ENCODE results near the gene WFDC10A. TPM values are rescaled to one million over a fixed set of nuclear protein-coding genes. Genes with fewer than 3 reads are reported as not detected.
"Not testable (repeated sequence)": the region's sequence is repeated elsewhere in the genome, so short reads cannot be mapped to it uniquely, and the experiment has no call there.

Gene WFDC10A
- total and polyA plus RNA-seq, 2 donors (not counting 1 experiment from before 2014, with no cell fraction given) = not detected

DNA sequence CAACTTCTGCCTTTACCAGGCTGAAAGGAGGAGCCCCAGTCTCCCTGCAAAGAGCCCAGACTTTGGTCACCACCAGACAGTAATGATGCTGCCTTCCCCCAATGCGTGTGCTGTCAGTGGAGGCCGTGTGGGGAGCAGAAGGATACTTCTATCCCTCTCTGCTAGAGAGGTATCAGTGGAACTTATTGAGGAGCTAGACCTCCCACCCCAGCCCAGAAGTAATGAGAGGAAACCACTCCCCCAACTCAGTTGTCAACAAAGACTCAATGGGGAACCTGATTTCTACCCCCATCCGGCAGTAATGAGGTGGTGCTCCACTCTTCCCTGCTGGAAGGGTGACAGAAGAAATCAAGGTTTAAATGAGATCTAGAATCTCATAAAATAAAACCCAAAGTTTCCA is 46.0 kb upstream of the WFDC10A start:
- Mint-ChIP-seq H3K4me1 (no peaks in the 10 kb centered on the region), H3K27me3 (peaks cover 33% of the 10 kb centered on the region), H3K4me3 (no peak overlapping the region), H3K27ac (no peak overlapping the region), H3K9me3 (ENCODE audit: insufficient read depth) (no peaks in the 10 kb centered on the region)
- H3K27ac ChIP-seq (ENCODE audit: low read length in 2 of 2) = no peak overlapping the region
- no peaks in the 10 kb centered on the region for H3K9me3 ChIP-seq (ENCODE audit: control extremely low read depth in 1 of 3, control insufficient read depth in 2 of 3, insufficient read depth in 1 of 3, low read length in 2 of 3)
- POLR2A ChIA-PET = no interaction called here
- no peaks in the 10 kb centered on the region for H4K20me1 ChIP-seq (ENCODE audit: control insufficient read depth, insufficient read depth, low read length, poor library complexity, severe bottlenecking)
- H3K79me2 ChIP-seq (ENCODE audit: control insufficient read depth, insufficient read depth, low read length) = no peaks in the 10 kb centered on the region
- CTCF ChIA-PET = interaction anchor here (1.5 kb wide), 1 partner anchor 187 kb away, joined by 4 read pairs; no protein-coding TSS in a partner anchor
- no peak for ATAC-seq (ENCODE audit: low read depth)
- intact Hi-C loops (cut with micrococcal nuclease) = no loop called here
- TF ChIP-seq, protein P1, sequence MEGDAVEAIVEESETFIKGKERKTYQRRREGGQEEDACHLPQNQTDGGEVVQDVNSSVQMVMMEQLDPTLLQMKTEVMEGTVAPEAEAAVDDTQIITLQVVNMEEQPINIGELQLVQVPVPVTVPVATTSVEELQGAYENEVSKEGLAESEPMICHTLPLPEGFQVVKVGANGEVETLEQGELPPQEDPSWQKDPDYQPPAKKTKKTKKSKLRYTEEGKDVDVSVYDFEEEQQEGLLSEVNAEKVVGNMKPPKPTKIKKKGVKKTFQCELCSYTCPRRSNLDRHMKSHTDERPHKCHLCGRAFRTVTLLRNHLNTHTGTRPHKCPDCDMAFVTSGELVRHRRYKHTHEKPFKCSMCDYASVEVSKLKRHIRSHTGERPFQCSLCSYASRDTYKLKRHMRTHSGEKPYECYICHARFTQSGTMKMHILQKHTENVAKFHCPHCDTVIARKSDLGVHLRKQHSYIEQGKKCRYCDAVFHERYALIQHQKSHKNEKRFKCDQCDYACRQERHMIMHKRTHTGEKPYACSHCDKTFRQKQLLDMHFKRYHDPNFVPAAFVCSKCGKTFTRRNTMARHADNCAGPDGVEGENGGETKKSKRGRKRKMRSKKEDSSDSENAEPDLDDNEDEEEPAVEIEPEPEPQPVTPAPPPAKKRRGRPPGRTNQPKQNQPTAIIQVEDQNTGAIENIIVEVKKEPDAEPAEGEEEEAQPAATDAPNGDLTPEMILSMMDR (IDR thresholded peaks at IDR 0.05) = no peak
- DNase-seq = no peak
- no peak overlapping the region for H3K9ac ChIP-seq (ENCODE audit: low read length)
- 67% methylated on average over 2 of the region's 3 CpGs for WGBS (ENCODE audit: insufficient coverage)
- no peaks in the 10 kb centered on the region for H3K4me1 ChIP-seq (ENCODE audit: control insufficient read depth in 2 of 2, insufficient read depth in 2 of 2, low read length in 2 of 2)
- no peaks in the 10 kb centered on the region for H3K36me3 ChIP-seq (replicated peaks in 1 of 2; ENCODE audit: control extremely low read depth in 1 of 2, control insufficient read depth in 1 of 2, extremely low read depth in 1 of 2, insufficient read depth in 2 of 2, low read length in 1 of 2)
- no peak overlapping the region for H2AFZ ChIP-seq (ENCODE audit: insufficient read depth, low read depth, low read length, poor library complexity, severe bottlenecking)
- no peak overlapping the region for H3K4me3 ChIP-seq (ENCODE audit: control extremely low read depth in 1 of 5, extremely low read depth in 1 of 5, insufficient read depth in 1 of 5, low read depth in 2 of 5, low read length in 4 of 5)
- no peak overlapping the region for H3K4me2 ChIP-seq (replicated peaks; ENCODE audit: low read depth, low read length, poor library complexity, severe bottlenecking)
- H3K27me3 ChIP-seq (replicated peaks in 1 of 4; ENCODE audit: control extremely low read depth in 1 of 4, control insufficient read depth in 3 of 4, insufficient read depth in 4 of 4, low read length in 3 of 4) = peaks cover 0 to 8% (median 4%) of the 10 kb centered on the region in 4 experiments

DNA sequence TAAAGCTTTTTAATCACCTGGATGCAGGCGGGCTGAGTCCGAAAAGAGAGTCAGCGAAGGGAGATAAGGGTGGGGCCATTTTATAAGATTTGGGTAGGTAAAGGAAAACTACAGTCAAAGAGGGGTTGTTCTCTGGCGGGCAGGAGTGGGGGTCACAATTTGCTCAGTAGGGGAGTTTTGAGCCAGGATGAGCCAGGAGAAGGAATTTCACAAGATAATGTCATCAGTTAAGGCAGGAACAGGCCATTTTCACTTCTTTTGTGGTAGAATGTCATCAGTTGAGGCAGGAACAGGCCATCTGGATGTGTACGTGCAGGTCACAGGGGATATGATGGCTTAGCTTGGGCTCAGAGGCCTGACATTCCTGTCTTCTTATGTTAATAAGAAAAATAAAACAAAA is 45.2 kb upstream of the WFDC10A start:
- H3K4me1 ChIP-seq (ENCODE audit: control insufficient read depth in 2 of 2, insufficient read depth in 2 of 2, low read length in 2 of 2); CTCF ChIA-PET; H4K20me1 ChIP-seq (ENCODE audit: control insufficient read depth, insufficient read depth, low read length, poor library complexity, severe bottlenecking); H3K4me1 Mint-ChIP-seq; POLR2A ChIA-PET; H3K4me3 ChIP-seq (ENCODE audit: control extremely low read depth in 1 of 5, extremely low read depth in 1 of 5, insufficient read depth in 1 of 5, low read depth in 2 of 5, low read length in 4 of 5); DNase-seq; H3K9me3 Mint-ChIP-seq (ENCODE audit: insufficient read depth); H3K27ac ChIP-seq (ENCODE audit: low read length in 2 of 2); H3K79me2 ChIP-seq (ENCODE audit: control insufficient read depth, insufficient read depth, low read length); H3K27ac Mint-ChIP-seq; H2AFZ ChIP-seq (ENCODE audit: insufficient read depth, low read depth, low read length, poor library complexity, severe bottlenecking); H3K36me3 ChIP-seq (replicated peaks in 1 of 2; ENCODE audit: control extremely low read depth in 1 of 2, control insufficient read depth in 1 of 2, extremely low read depth in 1 of 2, insufficient read depth in 2 of 2, low read length in 1 of 2); H3K4me2 ChIP-seq (replicated peaks; ENCODE audit: low read depth, low read length, poor library complexity, severe bottlenecking); ATAC-seq (ENCODE audit: low read depth); H3K27me3 ChIP-seq (replicated peaks in 1 of 4; ENCODE audit: control extremely low read depth in 1 of 4, control insufficient read depth in 3 of 4, insufficient read depth in 4 of 4, low read length in 3 of 4); H3K9me3 ChIP-seq (ENCODE audit: control extremely low read depth in 1 of 3, control insufficient read depth in 2 of 3, insufficient read depth in 1 of 3, low read length in 2 of 3); H3K4me3 Mint-ChIP-seq; intact Hi-C loops (cut with micrococcal nuclease); H3K9ac ChIP-seq (ENCODE audit: low read length): not testable (repeated sequence)
- peaks cover 28% of the 10 kb centered on the region for H3K27me3 Mint-ChIP-seq
- WGBS (ENCODE audit: insufficient coverage) = 98% methylated on average over 4 of the region's 5 CpGs

DNA sequence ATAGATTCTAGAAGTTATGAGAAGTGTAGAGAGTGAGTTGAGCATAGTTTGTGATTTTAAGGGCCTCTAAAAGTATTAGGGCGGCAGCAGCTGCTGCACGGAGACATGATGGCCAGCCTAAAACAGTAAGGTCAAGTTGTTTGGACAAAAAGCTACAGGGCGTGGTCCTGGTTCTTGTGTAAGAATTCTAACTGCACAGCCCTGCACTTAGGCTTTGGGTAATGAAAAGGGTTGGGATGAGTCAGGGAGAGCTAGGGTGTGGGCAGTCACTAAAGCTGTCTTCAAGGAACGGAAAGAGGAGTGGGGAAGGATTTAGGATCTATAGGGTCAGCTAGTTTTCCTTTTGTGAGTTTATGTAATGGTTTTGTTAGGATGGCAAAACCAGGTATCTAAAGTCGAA is 43.6 kb upstream of the WFDC10A start:
- H3K4me2 ChIP-seq (replicated peaks; ENCODE audit: low read depth, low read length, poor library complexity, severe bottlenecking); H3K27ac Mint-ChIP-seq; H3K4me1 Mint-ChIP-seq; H3K4me1 ChIP-seq (ENCODE audit: control insufficient read depth in 2 of 2, insufficient read depth in 2 of 2, low read length in 2 of 2); CTCF ChIA-PET; H3K4me3 ChIP-seq (ENCODE audit: control extremely low read depth in 1 of 5, extremely low read depth in 1 of 5, insufficient read depth in 1 of 5, low read depth in 2 of 5, low read length in 4 of 5); DNase-seq; H3K4me3 Mint-ChIP-seq; H3K9ac ChIP-seq (ENCODE audit: low read length); H3K27me3 ChIP-seq (replicated peaks in 1 of 4; ENCODE audit: control extremely low read depth in 1 of 4, control insufficient read depth in 3 of 4, insufficient read depth in 4 of 4, low read length in 3 of 4); H3K79me2 ChIP-seq (ENCODE audit: control insufficient read depth, insufficient read depth, low read length); H3K9me3 Mint-ChIP-seq (ENCODE audit: insufficient read depth); H3K9me3 ChIP-seq (ENCODE audit: control extremely low read depth in 1 of 3, control insufficient read depth in 2 of 3, insufficient read depth in 1 of 3, low read length in 2 of 3); H3K36me3 ChIP-seq (replicated peaks in 1 of 2; ENCODE audit: control extremely low read depth in 1 of 2, control insufficient read depth in 1 of 2, extremely low read depth in 1 of 2, insufficient read depth in 2 of 2, low read length in 1 of 2); ATAC-seq (ENCODE audit: low read depth); H4K20me1 ChIP-seq (ENCODE audit: control insufficient read depth, insufficient read depth, low read length, poor library complexity, severe bottlenecking); POLR2A ChIA-PET; intact Hi-C loops (cut with micrococcal nuclease); H3K27ac ChIP-seq (ENCODE audit: low read length in 2 of 2); H2AFZ ChIP-seq (ENCODE audit: insufficient read depth, low read depth, low read length, poor library complexity, severe bottlenecking): not testable (repeated sequence)
- 98% methylated on average over 5 of the region's 5 CpGs for WGBS (ENCODE audit: insufficient coverage)
- peaks cover 15% of the 10 kb centered on the region for H3K27me3 Mint-ChIP-seq

All from B cell (primary cell).